Testis (tissue), 2 donors: ENCODE results near the gene ELFN2.

ENCODE experiments used
- POLR2A ChIP-seq: fragments of 450-650 bp; IDR thresholded peaks from one replicate; pipeline ENCODE4 v1.6.1; 2017; ENCODE audit warnings: antibody characterized with exemption, mild to moderate bottlenecking, moderate library complexity
- TF ChIP-seq, protein P1 (sequence below), 3 experiments: fragments of 450-650 bp in 2 of 3; fragments of 200-600 bp in 1 of 3; sonication (generic) in 1 of 3; IDR thresholded peaks; one replicate each; pipeline ENCODE4 v1.5.1; 2016 to 2019; ENCODE audit warnings: antibody characterized with exemption in 3 of 3, mild to moderate bottlenecking in 2 of 3, moderate library complexity in 1 of 3

GRCh38 chr22:37403267-37403960, 23.9 kb downstream of the ELFN2 start:
- no peak for TF ChIP-seq POLR2A
- TF ChIP-seq, protein P1, sequence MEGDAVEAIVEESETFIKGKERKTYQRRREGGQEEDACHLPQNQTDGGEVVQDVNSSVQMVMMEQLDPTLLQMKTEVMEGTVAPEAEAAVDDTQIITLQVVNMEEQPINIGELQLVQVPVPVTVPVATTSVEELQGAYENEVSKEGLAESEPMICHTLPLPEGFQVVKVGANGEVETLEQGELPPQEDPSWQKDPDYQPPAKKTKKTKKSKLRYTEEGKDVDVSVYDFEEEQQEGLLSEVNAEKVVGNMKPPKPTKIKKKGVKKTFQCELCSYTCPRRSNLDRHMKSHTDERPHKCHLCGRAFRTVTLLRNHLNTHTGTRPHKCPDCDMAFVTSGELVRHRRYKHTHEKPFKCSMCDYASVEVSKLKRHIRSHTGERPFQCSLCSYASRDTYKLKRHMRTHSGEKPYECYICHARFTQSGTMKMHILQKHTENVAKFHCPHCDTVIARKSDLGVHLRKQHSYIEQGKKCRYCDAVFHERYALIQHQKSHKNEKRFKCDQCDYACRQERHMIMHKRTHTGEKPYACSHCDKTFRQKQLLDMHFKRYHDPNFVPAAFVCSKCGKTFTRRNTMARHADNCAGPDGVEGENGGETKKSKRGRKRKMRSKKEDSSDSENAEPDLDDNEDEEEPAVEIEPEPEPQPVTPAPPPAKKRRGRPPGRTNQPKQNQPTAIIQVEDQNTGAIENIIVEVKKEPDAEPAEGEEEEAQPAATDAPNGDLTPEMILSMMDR (IDR thresholded peaks at IDR 0.05): no peak
